ENCODE measurements around the gene ASIC2.

Gene ASIC2

DNA sequence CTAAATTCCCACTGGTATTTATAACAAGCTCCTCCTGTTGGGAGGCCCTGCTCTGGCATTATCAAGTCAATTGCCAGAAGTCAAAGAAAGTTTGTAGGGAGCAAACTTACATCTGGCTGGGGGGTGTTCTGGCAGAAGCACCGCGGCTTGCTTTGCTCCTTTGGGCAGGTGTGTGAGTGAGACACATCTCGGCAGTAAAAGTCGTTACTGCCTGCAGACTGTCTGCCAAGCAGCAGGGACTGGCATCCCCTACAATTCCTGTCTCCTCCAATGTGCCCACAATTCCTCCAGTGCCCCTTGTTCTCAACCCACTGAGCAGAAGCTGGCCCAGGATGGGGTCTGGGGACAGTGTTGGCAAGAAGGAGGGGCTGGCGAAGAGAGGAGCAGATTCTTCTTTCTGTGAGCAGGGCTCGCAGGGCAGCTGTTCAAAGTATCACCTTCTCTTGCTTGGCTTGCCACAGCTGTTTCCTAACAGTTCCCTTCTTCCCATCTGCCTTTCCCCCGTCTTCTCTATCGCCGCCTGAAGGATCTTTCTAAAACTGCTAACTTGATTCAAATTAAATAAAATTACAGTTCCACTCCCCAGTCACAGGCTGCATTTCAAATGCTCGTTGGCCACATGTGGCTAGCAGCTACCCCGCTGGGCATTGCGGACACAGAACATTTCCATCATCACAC is 271.2 kb downstream of the ASIC2 start:
- ChIA-PET CTCF (no interaction called here), POLR2A (no interaction called here)
- DNase-seq (ENCODE audit: extremely low spot score) = no peak
- TF ChIP-seq, protein P1, sequence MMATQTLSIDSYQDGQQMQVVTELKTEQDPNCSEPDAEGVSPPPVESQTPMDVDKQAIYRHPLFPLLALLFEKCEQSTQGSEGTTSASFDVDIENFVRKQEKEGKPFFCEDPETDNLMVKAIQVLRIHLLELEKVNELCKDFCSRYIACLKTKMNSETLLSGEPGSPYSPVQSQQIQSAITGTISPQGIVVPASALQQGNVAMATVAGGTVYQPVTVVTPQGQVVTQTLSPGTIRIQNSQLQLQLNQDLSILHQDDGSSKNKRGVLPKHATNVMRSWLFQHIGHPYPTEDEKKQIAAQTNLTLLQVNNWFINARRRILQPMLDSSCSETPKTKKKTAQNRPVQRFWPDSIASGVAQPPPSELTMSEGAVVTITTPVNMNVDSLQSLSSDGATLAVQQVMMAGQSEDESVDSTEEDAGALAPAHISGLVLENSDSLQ (IDR thresholded peaks at IDR 0.05) = no peak
- TF ChIP-seq BHLHE40 (IDR thresholded peaks at IDR 0.05; ENCODE audit: borderline replicate concordance) (no peak), TARDBP (IDR thresholded peaks at IDR 0.05) (no peak), FOXM1 (IDR thresholded peaks at IDR 0.05; ENCODE audit: borderline replicate concordance) (no peak), HDGF (IDR thresholded peaks at IDR 0.05; ENCODE audit: borderline replicate concordance) (no peak), L3MBTL2 (conservative IDR thresholded peaks at IDR 0.05) (no peak), SUZ12 (IDR thresholded peaks at IDR 0.05) (no peak)

DNA sequence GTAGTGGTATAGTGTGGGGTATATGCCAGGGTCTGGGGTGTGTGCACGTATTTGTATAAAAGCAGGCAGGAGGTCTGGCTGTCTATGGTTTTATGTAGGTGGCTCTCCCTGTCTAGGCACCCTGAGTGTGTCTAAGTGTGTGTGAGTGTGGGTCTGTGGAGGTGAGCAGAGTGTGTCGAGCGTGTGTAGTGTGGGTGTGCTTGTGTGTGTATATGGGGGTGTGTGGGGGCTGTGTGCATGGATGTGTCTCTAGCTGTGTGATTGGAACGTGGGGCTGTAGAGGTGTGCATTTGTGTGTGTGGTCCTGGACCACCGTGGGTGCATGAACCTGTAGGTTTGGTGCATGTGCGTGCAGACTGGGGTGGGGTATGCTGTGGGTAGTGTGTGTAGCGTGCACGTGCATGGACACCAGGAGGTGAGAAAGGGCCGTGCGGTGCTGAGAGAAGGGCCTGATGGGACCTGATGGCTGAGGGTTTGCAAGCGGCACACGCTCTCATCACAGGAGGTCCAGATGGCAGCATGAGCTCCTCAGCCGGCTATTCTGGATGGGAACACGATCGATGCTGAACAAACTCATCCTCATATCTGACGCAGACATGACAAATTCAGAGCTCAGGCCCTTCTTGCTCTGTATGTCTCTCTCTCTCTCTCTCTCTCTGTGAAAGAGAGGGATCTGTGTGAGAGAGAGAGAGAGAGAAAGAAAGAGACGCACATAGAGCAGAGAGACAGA is 273.8 kb downstream of the ASIC2 start:
- no peak for DNase-seq (ENCODE audit: extremely low spot score)
- TF ChIP-seq ARNT (IDR thresholded peaks at IDR 0.05) (no peak), SUZ12 (IDR thresholded peaks at IDR 0.05) (no peak), HDGF (IDR thresholded peaks at IDR 0.05; ENCODE audit: borderline replicate concordance) (no peak), LEF1 (IDR thresholded peaks at IDR 0.05; ENCODE audit: borderline replicate concordance) (no peak), ZNF384 (IDR thresholded peaks at IDR 0.05) (no peak), NFRKB (IDR thresholded peaks at IDR 0.05) (no peak)
- ChIA-PET CTCF (interaction anchor here (1.5 kb wide), 1 partner anchor 19 kb away, joined by 5 read pairs; no protein-coding TSS in a partner anchor), POLR2A (no interaction called here)

DNA sequence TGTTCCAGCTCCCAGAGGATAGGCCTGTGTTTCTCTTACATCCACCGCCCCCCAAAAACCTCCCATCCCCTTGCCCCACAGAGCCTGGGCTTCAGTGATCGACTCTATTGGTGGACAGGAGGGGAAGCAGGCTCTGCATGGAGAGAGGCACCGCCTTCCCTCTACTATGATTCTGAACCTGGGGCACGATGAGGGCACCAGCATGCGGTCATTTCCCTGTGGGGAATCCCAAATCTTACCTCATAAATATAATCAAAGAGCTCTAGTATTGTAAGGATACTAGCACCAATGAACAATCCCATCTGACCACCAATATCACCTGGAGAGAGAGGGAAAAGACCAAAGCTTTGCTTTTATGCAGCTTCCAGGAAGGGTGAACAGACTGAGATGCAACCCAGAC is 275.7 kb downstream of the ASIC2 start:
- CTCF ChIA-PET = no interaction called here
- DNase-seq (ENCODE audit: extremely low spot score) = no peak
- no peak for TF ChIP-seq ARNT (IDR thresholded peaks at IDR 0.05)
- TF ChIP-seq TARDBP (IDR thresholded peaks at IDR 0.05) = no peak
- TF ChIP-seq CTBP1 (IDR thresholded peaks at IDR 0.05; ENCODE audit: borderline replicate concordance) = no peak
- TF ChIP-seq, protein P1 (IDR thresholded peaks at IDR 0.05) = no peak
- no peak for TF ChIP-seq NFRKB (IDR thresholded peaks at IDR 0.05)
- no peak for TF ChIP-seq BHLHE40 (IDR thresholded peaks at IDR 0.05; ENCODE audit: borderline replicate concordance)
- TF ChIP-seq FOXM1 (IDR thresholded peaks at IDR 0.05; ENCODE audit: borderline replicate concordance) = no peak
- no peak for TF ChIP-seq ELF4 (IDR thresholded peaks at IDR 0.05)
- TF ChIP-seq LEF1 (IDR thresholded peaks at IDR 0.05; ENCODE audit: borderline replicate concordance) = no peak
- no peak for TF ChIP-seq SUZ12 (IDR thresholded peaks at IDR 0.05)
- POLR2A ChIA-PET = no interaction called here

DNA sequence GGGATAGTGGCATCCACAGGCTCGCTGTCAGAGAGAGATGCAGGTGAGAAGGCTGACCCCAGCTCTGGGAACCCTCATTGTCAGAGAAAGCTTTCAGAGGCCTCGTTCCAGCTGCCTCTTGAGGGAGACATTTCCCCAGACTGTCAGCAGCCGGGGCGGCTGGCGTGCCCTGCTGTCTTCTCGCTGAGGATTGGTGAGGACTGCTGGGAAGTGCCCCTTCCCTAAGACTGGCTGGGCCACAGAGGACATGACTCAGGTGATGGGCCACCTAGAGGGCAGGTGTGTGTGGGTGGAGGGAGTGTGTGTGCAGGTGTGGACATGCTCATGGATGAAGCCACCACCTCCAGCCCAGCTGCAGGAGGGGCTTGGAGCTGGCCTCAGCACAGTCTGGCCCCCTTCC is 276.2 kb downstream of the ASIC2 start:
- TF ChIP-seq CTBP1 (IDR thresholded peaks at IDR 0.05; ENCODE audit: borderline replicate concordance) (no peak), SP1 (IDR thresholded peaks at IDR 0.05) (no peak), L3MBTL2 (conservative IDR thresholded peaks at IDR 0.05) (no peak), FOXA1 (IDR thresholded peaks at IDR 0.05) (no peak), ARNT (IDR thresholded peaks at IDR 0.05) (no peak), FOXM1 (IDR thresholded peaks at IDR 0.05; ENCODE audit: borderline replicate concordance) (no peak), HDGF (IDR thresholded peaks at IDR 0.05; ENCODE audit: borderline replicate concordance) (no peak)
- CTCF ChIA-PET = no interaction called here
- no peak for DNase-seq (ENCODE audit: extremely low spot score)
- POLR2A ChIA-PET = no interaction called here

DNA sequence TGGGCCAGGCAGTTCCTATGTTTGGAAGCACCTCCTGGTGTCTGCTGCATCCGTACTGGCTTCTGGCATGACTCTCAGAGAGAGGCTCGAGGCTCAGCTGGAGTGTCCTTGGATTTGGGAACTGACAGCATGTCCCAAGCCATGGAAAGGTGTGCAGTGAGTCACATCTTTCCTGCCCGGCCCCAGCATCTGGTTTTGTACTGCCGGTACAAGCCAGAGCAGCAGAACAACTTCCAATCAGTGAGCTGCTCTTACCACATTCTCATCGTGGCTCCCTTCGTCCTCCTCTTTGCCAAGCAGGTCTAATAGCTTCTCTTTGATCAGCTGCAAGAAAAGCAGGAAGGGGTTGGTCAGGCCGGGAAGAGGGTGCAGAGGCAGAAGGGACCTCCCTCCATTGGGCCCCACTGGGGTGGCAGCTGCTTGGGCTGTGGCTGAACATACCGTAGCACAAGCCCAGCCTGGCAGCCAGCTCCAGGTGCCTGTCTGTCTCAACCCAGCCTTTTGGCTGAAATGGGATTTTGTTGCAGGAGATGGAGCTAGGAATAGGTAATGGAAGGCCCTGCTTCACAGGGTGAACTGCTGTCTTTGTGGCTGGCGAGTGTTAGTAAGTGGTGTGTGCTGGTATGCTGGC is 277.3 kb downstream of the ASIC2 start:
- ChIA-PET CTCF (interaction anchor here (0.6 to 2.0 kb wide), 2 partner anchors 17 to 533 kb away, joined by 3 to 7 read pairs; no protein-coding TSS in a partner anchor), POLR2A (no interaction called here)
- TF ChIP-seq SP1 (IDR thresholded peaks at IDR 0.05) (no peak), SUZ12 (IDR thresholded peaks at IDR 0.05) (no peak), CTBP1 (IDR thresholded peaks at IDR 0.05; ENCODE audit: borderline replicate concordance) (no peak), L3MBTL2 (conservative IDR thresholded peaks at IDR 0.05) (no peak), NFRKB (IDR thresholded peaks at IDR 0.05) (no peak), ZNF384 (IDR thresholded peaks at IDR 0.05) (no peak), FOXM1 (IDR thresholded peaks at IDR 0.05; ENCODE audit: borderline replicate concordance) (no peak), TARDBP (IDR thresholded peaks at IDR 0.05) (no peak), BHLHE40 (IDR thresholded peaks at IDR 0.05; ENCODE audit: borderline replicate concordance) (no peak), ARNT (IDR thresholded peaks at IDR 0.05) (no peak)
- TF ChIP-seq, protein P1 (IDR thresholded peaks at IDR 0.05) = no peak
- no peak for DNase-seq (ENCODE audit: extremely low spot score)

DNA sequence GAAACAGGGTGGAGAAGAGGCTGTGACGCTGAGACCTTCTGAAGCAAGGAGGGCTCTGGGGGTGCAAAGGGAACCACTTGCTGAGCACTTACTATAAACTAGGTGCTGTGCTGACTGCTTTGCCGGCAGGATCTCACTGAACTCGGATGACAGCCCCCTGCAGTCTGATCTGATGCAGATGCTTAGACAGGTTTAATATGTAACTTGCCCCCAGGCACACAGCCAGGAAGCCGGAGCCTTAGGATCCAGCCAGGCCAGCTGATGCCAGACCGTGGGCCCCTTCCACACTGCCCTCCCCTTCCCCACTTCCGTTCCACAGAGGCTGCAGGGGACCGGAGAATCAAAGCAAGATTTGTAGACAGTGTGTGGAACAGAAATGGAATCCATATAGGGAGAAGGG is 278.3 kb downstream of the ASIC2 start:
- ChIA-PET CTCF (interaction anchor here (2.0 kb wide), 1 partner anchor 16 kb away, joined by 7 read pairs; no protein-coding TSS in a partner anchor), POLR2A (no interaction called here)
- DNase-seq (ENCODE audit: extremely low spot score) = no peak
- TF ChIP-seq SUZ12 (IDR thresholded peaks at IDR 0.05) (no peak), FOXK2 (IDR thresholded peaks at IDR 0.05) (no peak), FOXA1 (IDR thresholded peaks at IDR 0.05) (no peak), ARNT (IDR thresholded peaks at IDR 0.05) (no peak), TARDBP (IDR thresholded peaks at IDR 0.05) (no peak), FOXM1 (IDR thresholded peaks at IDR 0.05; ENCODE audit: borderline replicate concordance) (no peak), SP1 (IDR thresholded peaks at IDR 0.05) (no peak), BHLHE40 (IDR thresholded peaks at IDR 0.05; ENCODE audit: borderline replicate concordance) (no peak), ELF4 (IDR thresholded peaks at IDR 0.05) (no peak), LEF1 (IDR thresholded peaks at IDR 0.05; ENCODE audit: borderline replicate concordance) (no peak), L3MBTL2 (conservative IDR thresholded peaks at IDR 0.05) (no peak), HDGF (IDR thresholded peaks at IDR 0.05; ENCODE audit: borderline replicate concordance) (no peak)

All from HEK293T (cell line).